NCI-H460 (cell line): Measurements from ENCODE around the gene ZNF341. TPM values are rescaled to one million over a fixed set of nuclear protein-coding genes. Genes with fewer than 3 reads are reported as not detected.
A peak's percentile ranks its signal among the peaks of the same experiment; 100 is the strongest.
"Not testable (repeated sequence)": the region's sequence is repeated elsewhere in the genome, so short reads cannot be mapped to it uniquely, and the experiment has no call there.

Experiments
- DNase-seq: peaks from one replicate; pipeline ENCODE4 v3.0.0-alpha.2; 2016; ENCODE audit warnings: low read depth; ENCODE audit errors: extremely low read depth
- total RNA-seq: library from RNA; depleted of rRNA; stranded (reverse); fragments of >200 nt; shearing (Covaris generic); gene quantifications from 2 replicates; pipeline ENCODE4 v1.2.3, GENCODE V29; 2014

The ZNF341 gene
- total RNA-seq, 1 experiment from 2014 or later: 2.2 TPM

- DNase-seq: no peak
These were observed 59.2 kb downstream of the ZNF341 start for GRCh38 chr20:33791021-33791420.

DNA sequence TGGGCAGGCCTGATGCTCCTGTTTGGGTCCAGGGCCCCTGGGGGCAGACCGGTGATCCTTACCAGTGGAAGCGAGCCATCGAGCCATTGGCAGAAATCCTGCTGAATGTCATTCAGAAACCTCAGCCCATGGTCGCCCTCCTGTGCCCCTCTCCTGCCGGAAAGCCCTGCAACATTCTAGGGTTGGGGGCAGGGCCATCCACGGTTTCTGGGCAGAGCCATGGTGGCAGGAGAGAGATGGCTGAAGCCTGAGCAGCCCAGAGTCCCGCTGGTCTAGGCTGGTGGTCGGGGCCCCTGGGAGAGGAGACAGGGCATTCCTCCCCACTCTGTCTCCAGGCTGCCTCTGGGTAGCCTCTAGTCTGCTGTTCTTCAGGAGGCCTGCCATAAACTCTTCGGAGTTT is 59.7 kb downstream of the ZNF341 start:
- DNase-seq: no peak

GRCh38 chr20:33791959-33792597 is 60.3 kb downstream of the ZNF341 start:
- DNase-seq: no peak

DNA sequence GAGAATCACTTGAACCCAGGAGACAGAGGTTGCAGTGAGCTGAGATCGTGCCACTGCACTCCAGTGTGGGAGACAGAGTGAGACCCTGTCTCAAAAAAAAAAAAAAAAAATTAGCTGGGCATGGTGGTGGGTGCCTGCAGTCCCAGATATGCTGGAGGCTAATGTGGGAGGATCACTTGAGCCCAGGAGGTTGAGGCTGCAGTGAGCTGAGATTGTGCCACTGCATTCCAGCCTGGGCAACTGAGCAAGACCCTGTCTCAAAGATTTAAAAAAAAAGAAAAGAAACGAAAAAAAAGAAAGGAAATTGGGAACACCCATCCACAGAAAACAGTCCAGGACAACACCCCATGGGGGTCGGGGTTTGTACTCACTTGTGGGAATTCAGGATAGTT is 60.8 kb downstream of the ZNF341 start:
- not testable (repeated sequence) for DNase-seq

- no peak for DNase-seq
These were observed 61.5 kb downstream of the ZNF341 start for GRCh38 chr20:33793011-33793931.

DNA sequence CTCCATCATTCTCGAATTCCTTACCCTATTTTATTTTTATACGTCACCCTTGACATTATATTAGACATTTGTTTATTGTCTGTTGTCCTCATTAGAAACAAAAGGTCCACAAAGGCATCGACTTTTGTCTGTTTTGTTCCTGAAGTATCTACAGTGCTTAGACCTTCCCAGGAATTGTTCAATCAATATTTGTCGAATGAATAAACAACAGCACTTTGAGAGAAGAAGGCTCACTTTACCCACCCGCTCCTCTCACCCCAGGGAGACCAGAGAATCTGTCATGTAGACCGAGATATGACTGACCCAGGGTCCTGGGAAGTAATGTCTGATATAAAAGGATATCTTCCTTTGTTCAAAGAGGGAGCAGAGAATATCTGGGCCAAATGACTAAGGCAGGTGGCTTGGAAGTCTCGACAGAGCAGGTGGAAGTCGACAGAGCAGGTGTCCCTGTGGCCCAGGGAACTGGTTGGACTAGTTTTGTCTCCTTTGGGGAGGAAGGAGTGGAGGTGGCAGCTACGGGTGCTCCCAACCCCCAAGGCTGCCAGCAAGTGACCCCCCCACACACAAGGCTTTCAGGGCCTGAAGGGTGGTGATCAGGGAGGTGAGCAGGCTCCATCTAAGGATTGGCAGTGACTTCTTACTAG is 64.6 kb downstream of the ZNF341 start:
- no peak for DNase-seq

- DNase-seq: no peak
These were observed 65.2 kb downstream of the ZNF341 start for GRCh38 chr20:33796907-33797544.

DNA sequence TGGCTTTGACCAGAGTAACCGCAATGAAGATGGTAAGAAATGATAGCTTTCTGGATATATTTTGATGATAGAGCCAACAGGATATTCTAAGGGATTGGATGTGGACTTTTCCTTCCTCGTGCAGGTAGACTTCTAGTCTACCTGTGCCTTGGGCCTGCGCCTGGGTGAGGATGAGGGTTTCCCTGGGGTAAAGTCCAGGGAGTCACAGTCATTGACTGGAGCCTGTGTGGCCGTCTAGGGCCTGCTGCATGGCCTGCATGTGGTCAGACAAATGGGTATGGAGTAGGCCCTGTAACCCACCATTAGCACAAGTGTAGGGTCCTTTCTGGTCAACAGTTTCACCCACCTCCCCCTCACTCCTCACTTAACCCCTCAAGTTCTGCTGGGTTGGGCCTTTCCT is 66.6 kb downstream of the ZNF341 start:
- no peak for DNase-seq

GRCh38 chr20:33803921-33804337 is 72.1 kb downstream of the ZNF341 start:
- no peak for DNase-seq

- no peak for DNase-seq
These were observed 76.6 kb downstream of the ZNF341 start for GRCh38 chr20:33808388-33808787.

DNA sequence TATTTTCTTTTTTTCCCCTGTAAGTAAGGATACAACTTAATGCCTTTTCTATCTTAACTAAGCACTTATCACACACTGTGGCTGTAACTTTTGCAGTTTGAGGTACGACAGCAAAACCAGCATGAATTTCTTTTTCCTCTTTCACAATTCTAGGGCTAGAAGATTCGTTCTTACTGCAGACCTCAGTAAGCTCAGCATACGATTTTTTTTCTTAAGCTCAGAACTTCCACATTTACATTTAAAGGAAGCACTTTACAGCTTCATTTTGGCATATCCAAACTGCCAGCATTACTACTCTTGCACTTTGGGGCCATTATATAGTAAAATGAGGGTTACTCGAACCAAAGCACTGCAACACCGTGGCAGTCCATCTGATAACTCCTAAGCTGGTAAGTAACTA is 78.5 kb downstream of the ZNF341 start:
- no peak for DNase-seq

GRCh38 chr20:33810885-33811775 is 79.3 kb downstream of the ZNF341 start, which contains the start of gene CHMP4B:
TSS of gene CHMP4B (plus strand) at chr20:33811348. CDS start at chr20:33811469, 121 bp downstream.
- peak; percentile 98 for DNase-seq

GRCh38 chr20:33811776-33812151 is 80.0 kb downstream of the ZNF341 start:
- DNase-seq: no peak

DNA sequence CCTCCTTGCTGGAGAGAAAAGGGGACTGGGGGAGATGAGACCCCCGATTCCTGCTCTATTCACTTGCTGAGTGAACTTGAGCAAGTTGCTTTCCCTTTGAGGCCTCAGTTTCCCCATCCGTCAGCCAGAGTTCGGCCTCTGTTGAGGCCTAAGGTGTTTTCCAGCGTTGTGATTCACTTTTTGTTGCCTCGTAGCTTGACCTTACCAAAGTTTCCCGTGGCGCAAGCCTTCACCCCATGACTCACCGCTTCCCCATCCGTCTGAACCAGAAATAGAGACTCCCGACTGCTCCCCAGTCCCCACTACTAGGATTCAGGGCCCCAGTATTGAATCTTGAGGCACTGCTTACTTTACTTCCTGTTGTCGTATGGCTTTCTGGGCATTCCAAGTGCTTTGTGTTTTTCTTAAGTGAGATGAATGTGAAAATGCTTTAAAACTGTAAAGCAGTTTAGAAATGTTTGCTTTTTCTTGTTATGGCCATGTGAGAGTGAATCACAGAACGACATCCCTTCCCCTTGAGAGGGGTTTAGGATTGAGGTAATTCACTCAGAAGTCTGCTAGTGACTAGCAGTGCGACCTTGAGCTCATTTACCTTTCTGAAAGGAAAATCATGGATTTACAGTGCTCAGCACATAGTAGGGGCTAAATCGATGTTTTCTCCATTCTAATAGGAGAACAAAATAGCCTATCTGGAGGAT is 80.5 kb downstream of the ZNF341 start:
- peak; percentile 61 for DNase-seq

DNA sequence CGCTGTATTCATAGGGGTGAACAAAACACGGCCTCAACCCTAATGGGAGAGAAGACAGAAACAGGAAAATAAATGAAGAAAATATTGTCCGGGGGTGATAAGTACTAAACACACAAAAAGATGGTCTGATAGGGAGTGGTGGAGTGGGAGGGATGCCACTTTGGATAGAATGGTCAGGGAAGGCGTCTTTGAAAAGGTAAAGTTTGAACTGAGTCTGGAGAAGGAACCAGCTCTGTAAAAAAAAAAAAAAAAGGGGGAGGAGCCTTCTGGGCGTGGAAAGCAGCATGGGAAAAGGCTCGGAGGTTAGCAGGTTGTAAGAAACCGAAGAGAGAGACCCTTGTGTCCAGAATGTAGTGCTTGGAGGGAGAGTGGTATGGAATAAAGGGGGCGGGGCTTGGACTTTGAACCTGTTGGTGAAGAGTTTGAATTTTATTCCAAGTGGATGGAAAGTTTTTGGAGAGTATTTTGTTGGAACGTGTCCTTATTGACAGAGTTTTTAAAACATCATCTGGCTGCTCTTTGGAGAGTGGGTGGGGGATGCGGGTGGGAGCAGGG is 81.2 kb downstream of the ZNF341 start:
- no peak for DNase-seq

DNA sequence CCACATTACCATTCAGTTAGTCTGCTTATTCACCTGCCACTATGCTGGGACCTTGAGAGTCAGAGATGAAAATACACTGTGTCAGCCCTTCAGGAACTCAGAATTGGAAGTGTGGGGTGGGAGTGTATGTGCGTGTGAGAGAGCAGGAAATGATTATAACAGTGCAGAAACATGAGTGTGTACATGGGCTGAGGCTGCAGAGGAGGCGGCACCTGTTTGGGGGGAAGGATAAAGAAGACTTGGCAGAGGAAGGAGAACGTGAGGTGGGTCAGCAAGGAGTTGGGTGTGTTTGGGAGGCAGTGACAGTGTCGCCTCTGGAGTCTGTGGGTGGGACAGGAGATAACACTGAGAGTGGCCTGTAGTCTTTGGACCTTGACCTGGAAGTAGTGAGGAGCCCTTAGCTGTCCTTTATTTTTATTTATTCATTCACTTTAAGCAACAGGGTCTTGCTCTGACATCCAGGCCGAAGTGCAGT is 82.5 kb downstream of the ZNF341 start:
- DNase-seq: no peak

DNA sequence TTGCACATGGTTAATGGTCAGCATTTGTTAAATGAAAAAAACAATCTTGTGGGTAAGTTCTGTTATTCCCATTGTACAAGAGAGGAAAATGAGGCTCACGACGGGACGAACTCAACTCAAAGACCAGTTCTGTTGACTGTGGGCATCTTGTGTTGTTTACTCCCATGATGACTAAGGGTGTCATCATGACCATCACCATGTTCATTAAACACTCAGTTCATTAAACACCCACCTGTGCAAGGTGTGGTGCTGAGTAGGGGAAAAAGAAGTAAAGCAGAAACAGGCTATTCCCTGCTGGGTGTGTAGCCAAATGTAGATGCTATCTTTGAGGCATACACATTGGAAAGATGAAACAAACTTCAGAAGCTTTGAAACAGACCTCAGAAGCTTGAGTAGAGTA is 83.9 kb downstream of the ZNF341 start:
- no peak for DNase-seq

GRCh38 chr20:33816191-33816590 is 84.4 kb downstream of the ZNF341 start:
- no peak for DNase-seq

- no peak for DNase-seq
These were observed 85.6 kb downstream of the ZNF341 start for GRCh38 chr20:33817411-33817810.
